IMR-90 (cell line): ENCODE results near the gene DSE. TPM values are rescaled to one million over a fixed set of nuclear protein-coding genes. Genes with fewer than 3 reads are reported as not detected.

Experiments
- ATAC-seq: fragments of 200-7000 bp; cut with Tn5 transposase; 2 replicates; pipeline ENCODE4 v1.9.1; 2020; ENCODE audit warnings: low read depth, mild to moderate bottlenecking, moderate library complexity
- BruUV-seq: library from RNA; stranded (reverse); fragments of 400-500 nt; replicated peaks from 2 replicates; lab custom pipeline; 2021; lab: Mats Ljungman, UMichigan
- CTCF ChIA-PET: fragments of 300-600 bp; formaldehyde crosslinking; extraction: SDS; loops from one replicate; lab custom pipeline; 2021; ENCODE audit warnings: antibody characterized with exemption; lab: Yijun Ruan, JAX
- POLR2A ChIA-PET: fragments of 300-600 bp; sonication (Branson Sonifier 250); formaldehyde crosslinking; loops from one replicate; lab custom pipeline; 2022; ENCODE audit warnings: antibody characterized with exemption; ENCODE audit not compliant: unreplicated experiment; lab: Charles Lee
- DNase-seq: peaks from one replicate; pipeline ENCODE4 v3.0.0; 2013
- H2AFZ ChIP-seq: replicated peaks from 2 replicates; pipeline ENCODE3; 2013; ENCODE audit warnings: low read length, mild to moderate bottlenecking; ENCODE audit not compliant: poor library complexity
- H2AK5ac ChIP-seq: 2 replicates; pipeline ENCODE4 v1.6.1; 2013; ENCODE audit warnings: low read depth, low read length, inconsistent platforms
- H2AK9ac ChIP-seq: replicated peaks from 2 replicates; pipeline ENCODE3; 2013; ENCODE audit warnings: mild to moderate bottlenecking, low read depth, low read length, moderate library complexity; ENCODE audit not compliant: poor library complexity
- H2BK120ac ChIP-seq: 2 replicates; pipeline ENCODE4 v1.6.1; 2013; ENCODE audit warnings: low read depth, low read length, inconsistent platforms
- H2BK15ac ChIP-seq: 3 replicates; pipeline ENCODE4 v1.6.1; 2013; ENCODE audit warnings: low read depth, low read length, inconsistent platforms
- H2BK20ac ChIP-seq: 2 replicates; pipeline ENCODE4 v1.6.1; 2013; ENCODE audit warnings: low read depth, mild to moderate bottlenecking, inconsistent platforms, low read length, moderate library complexity
- H2BK5ac ChIP-seq: 2 replicates; pipeline ENCODE4 v1.6.1; 2013; ENCODE audit warnings: mild to moderate bottlenecking, low read depth, low read length, inconsistent platforms; ENCODE audit not compliant: poor library complexity, severe bottlenecking
- H3K14ac ChIP-seq: replicated peaks from 2 replicates; pipeline ENCODE4 v1.6.1; 2013; ENCODE audit warnings: low read depth, low read length, inconsistent platforms
- H3K18ac ChIP-seq: 2 replicates; pipeline ENCODE4 v1.6.1; 2013; ENCODE audit warnings: low read depth, low read length, control low read depth
- H3K23ac ChIP-seq: 2 replicates; pipeline ENCODE4 v1.6.1; 2013; ENCODE audit warnings: low read depth, low read length, inconsistent platforms
- H3K27ac ChIP-seq: 2 replicates; pipeline ENCODE4 v1.5.1; 2013; ENCODE audit warnings: mild to moderate bottlenecking, control low read depth, low read length; ENCODE audit not compliant: insufficient read depth
- H3K27me3 ChIP-seq: 2 replicates; pipeline ENCODE4 v1.6.1; 2013; ENCODE audit warnings: low read length; ENCODE audit not compliant: control insufficient read depth, insufficient read depth
- H3K36me3 ChIP-seq: 2 replicates; pipeline ENCODE4 v1.6.1; 2013; ENCODE audit warnings: low read length, mixed read lengths; ENCODE audit not compliant: control insufficient read depth, insufficient read depth
- H3K4ac ChIP-seq: 2 replicates; pipeline ENCODE4 v1.6.1; 2013; ENCODE audit warnings: low read depth, low read length, inconsistent platforms
- H3K4me1 ChIP-seq: 2 replicates; pipeline ENCODE4 v1.6.1; 2013; ENCODE audit warnings: low read length, mixed read lengths; ENCODE audit not compliant: control insufficient read depth, insufficient read depth
- H3K4me2 ChIP-seq: 2 replicates; pipeline ENCODE4 v1.6.1; 2013; ENCODE audit warnings: low read depth, mild to moderate bottlenecking, control low read depth, low read length, moderate library complexity
- H3K4me3 ChIP-seq: 2 replicates; pipeline ENCODE4 v1.5.1; 2013; ENCODE audit warnings: low read depth, mild to moderate bottlenecking, control low read depth, low read length, moderate library complexity; ENCODE audit not compliant: insufficient read depth
- H3K56ac ChIP-seq: 2 replicates; pipeline ENCODE4 v1.6.1; 2013; ENCODE audit warnings: low read length, inconsistent platforms; ENCODE audit not compliant: insufficient read depth; ENCODE audit errors: extremely low read depth
- H3K79me1 ChIP-seq, 2 experiments: 2 replicates each; pipeline ENCODE4 v1.6.1; 2013; ENCODE audit warnings: low read length in 2 of 2, inconsistent platforms in 1 of 2, low read depth in 1 of 2
- H3K9ac ChIP-seq: 2 replicates; pipeline ENCODE4 v1.6.1; 2013; ENCODE audit warnings: low read depth, low read length, control low read depth
- H3K9me1 ChIP-seq: 2 replicates; pipeline ENCODE4 v1.6.1; 2013; ENCODE audit warnings: low read length, inconsistent platforms; ENCODE audit not compliant: insufficient read depth
- H3K9me3 ChIP-seq: 2 replicates; pipeline ENCODE4 v1.6.1; 2013; ENCODE audit warnings: low read length; ENCODE audit not compliant: control insufficient read depth, insufficient read depth
- H4K20me1 ChIP-seq: 2 replicates; pipeline ENCODE4 v1.6.1; 2013; ENCODE audit warnings: low read length, inconsistent platforms; ENCODE audit not compliant: insufficient read depth
- H4K5ac ChIP-seq: 2 replicates; pipeline ENCODE4 v1.6.1; 2013; ENCODE audit warnings: mild to moderate bottlenecking, low read depth, low read length, control low read depth
- H4K8ac ChIP-seq, 2 experiments: 2 replicates each; pipeline ENCODE4 v1.6.1; 2013; ENCODE audit warnings: low read depth in 2 of 2, low read length in 2 of 2, control low read depth in 1 of 2, inconsistent platforms in 1 of 2
- H4K91ac ChIP-seq: 2 replicates; pipeline ENCODE4 v1.6.1; 2013; ENCODE audit warnings: low read depth, low read length, inconsistent platforms; ENCODE audit not compliant: insufficient read depth
- CEBPB ChIP-seq: IDR thresholded peaks from 2 replicates; pipeline ENCODE4 v1.6.1; 2012; ENCODE audit warnings: low read depth, low read length, improper control_type of control experiment
- MAFK ChIP-seq: IDR thresholded peaks from 2 replicates; pipeline ENCODE4 v1.6.1; 2012; ENCODE audit warnings: low read depth, low read length, improper control_type of control experiment
- MAZ ChIP-seq: IDR thresholded peaks from 2 replicates; pipeline ENCODE4 v1.6.1; 2012; ENCODE audit warnings: low read depth, mild to moderate bottlenecking, low read length, improper control_type of control experiment, moderate library complexity, borderline replicate concordance
- MXI1 ChIP-seq: IDR thresholded peaks from 2 replicates; pipeline ENCODE4 v1.6.1; 2012; ENCODE audit warnings: low read depth, mild to moderate bottlenecking, low read length, moderate library complexity, borderline replicate concordance
- POLR2A ChIP-seq: IDR thresholded peaks from 2 replicates; pipeline ENCODE4 v1.6.1; 2012; ENCODE audit warnings: mild to moderate bottlenecking, low read depth, low read length
- dilution Hi-C: fragments of 300-500 bp; cut with HindIII; formaldehyde crosslinking; loops from one replicate; pipeline ENCODE4 v1.14.3; 2018; ENCODE audit warnings: low sequenced_read_pairs; ENCODE audit not compliant: unreplicated experiment
- in situ Hi-C: fragments of 300-500 bp; cut with MboI; formaldehyde crosslinking; loops from 3 replicates; pipeline ENCODE4 v1.14.3; 2019; ENCODE audit warnings: low sequenced_read_pairs, inconsistent platforms, mixed read lengths
- intact Hi-C: fragments of 100-400 bp; cut with micrococcal nuclease; formaldehyde crosslinking; loops from 2 replicates; pipeline ENCODE4 v1.10.0; 2022
- polyA plus RNA-seq, 3 experiments: library from polyadenylated mRNA; depleted of rRNA; stranded (reverse); fragments of >200 nt; gene quantifications; 2 replicates each; pipeline ENCODE4 v1.2.3, GENCODE V29; 2012; ENCODE audit warnings: low replicate concordance in 1 of 3
- total RNA-seq: library from RNA; depleted of rRNA; stranded (reverse); fragments of >200 nt; gene quantifications from 2 replicates; pipeline ENCODE4 v1.2.3, GENCODE V29; 2012
- TF ChIP-seq, protein P1 (sequence below): fragments of 150-350 bp; IDR thresholded peaks from 2 replicates; pipeline ENCODE4 v1.6.1; 2017; ENCODE audit warnings: mild to moderate bottlenecking, antibody characterized with exemption, low read length, low read depth
- TF ChIP-seq, protein P2 (sequence below): fragments of 150-350 bp; IDR thresholded peaks from 2 replicates; pipeline ENCODE4 v1.6.1; 2016; ENCODE audit warnings: low read depth, mild to moderate bottlenecking, low read length, moderate library complexity, borderline replicate concordance

Gene DSE
- total and polyA plus RNA-seq, 2 of the 4 experiments (the other 2 are of a cell fraction), result 48.0 to 154 TPM

DNA sequence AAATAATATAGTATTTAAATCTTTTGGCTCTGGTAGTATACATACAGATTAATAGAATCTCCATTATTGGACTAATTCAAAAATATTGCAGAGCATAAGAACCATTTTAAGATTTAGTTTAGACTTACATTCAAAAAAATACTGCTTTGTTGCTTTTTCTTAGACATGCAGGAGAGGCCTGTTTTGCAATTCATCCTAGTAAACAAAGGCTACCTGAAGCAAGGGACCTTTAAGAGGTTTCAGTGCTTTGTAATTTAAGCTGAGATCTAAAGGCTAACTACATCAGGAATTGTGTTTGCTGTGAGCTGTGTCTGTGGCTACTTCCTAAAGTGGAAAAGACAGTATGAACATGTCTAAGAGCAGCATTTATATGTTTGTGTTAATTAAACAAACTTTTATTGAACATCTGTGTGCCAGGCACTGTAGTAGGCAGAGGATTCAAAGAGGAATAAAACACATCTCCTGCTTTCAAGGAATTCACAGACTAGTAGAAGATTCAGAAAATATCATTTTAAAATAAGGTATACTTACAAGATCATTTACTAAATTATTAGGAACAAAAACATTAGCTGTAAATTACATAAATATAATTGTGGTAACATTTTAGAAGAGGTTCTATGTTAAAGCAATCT is 61.3 kb downstream of the DSE start:
- no peak overlapping the region for H2AK5ac ChIP-seq
- no peak overlapping the region for H2AFZ ChIP-seq
- no peaks in the 10 kb centered on the region for H4K20me1 ChIP-seq
- no peak overlapping the region for H3K18ac ChIP-seq
- H3K9ac ChIP-seq, result no peak overlapping the region
- in situ Hi-C loops, result loop anchor here (25.0 kb wide), 1 partner anchor 145 kb away; the partner anchor contains the start of gene TSPYL1
- H4K5ac ChIP-seq, result no peak overlapping the region
- H3K79me1 ChIP-seq, result peaks cover 14 to 18% of the 10 kb centered on the region in 2 experiments; a peak in 3 of 4 replicates
- peaks cover 29% of the 10 kb centered on the region for H3K36me3 ChIP-seq
- no peaks in the 10 kb centered on the region for H3K9me3 ChIP-seq
- H2BK120ac ChIP-seq, result no peak overlapping the region
- intact Hi-C loops, result no loop called here
- no peak overlapping the region for H3K4me3 ChIP-seq
- H3K27me3 ChIP-seq, result no peaks in the 10 kb centered on the region
- no peak overlapping the region for H4K8ac ChIP-seq
- H3K14ac ChIP-seq, result no peak overlapping the region
- H3K9me1 ChIP-seq, result peaks cover 8% of the 10 kb centered on the region; the same call in 1 of the 2 replicates
- no peak overlapping the region for H3K4me2 ChIP-seq
- ChIA-PET CTCF (interaction anchor here (1.0 kb wide), 1 partner anchor 15 kb away, joined by 3 read pairs; no protein-coding TSS in a partner anchor), POLR2A (no interaction called here)
- H3K4ac ChIP-seq, result no peak overlapping the region
- H4K91ac ChIP-seq, result no peak overlapping the region
- BruUV-seq, result no TSS peak
- no peak overlapping the region for H2BK15ac ChIP-seq
- ATAC-seq, result no peak
- H3K27ac ChIP-seq, result no peak overlapping the region
- H3K4me1 ChIP-seq, result no peaks in the 10 kb centered on the region
- H2BK5ac ChIP-seq, result no peak overlapping the region
- dilution Hi-C loops, result no loop called here
- H2AK9ac ChIP-seq, result no peak overlapping the region
- no peak overlapping the region for H3K56ac ChIP-seq
- no peak overlapping the region for H3K23ac ChIP-seq
- DNase-seq, result no peak
- no peak overlapping the region for H2BK20ac ChIP-seq
- no peak for TF ChIP-seq MXI1
- TF ChIP-seq, protein P1, sequence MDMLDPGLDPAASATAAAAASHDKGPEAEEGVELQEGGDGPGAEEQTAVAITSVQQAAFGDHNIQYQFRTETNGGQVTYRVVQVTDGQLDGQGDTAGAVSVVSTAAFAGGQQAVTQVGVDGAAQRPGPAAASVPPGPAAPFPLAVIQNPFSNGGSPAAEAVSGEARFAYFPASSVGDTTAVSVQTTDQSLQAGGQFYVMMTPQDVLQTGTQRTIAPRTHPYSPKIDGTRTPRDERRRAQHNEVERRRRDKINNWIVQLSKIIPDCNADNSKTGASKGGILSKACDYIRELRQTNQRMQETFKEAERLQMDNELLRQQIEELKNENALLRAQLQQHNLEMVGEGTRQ, result no peak
- no peak for TF ChIP-seq MAFK
- TF ChIP-seq, protein P2, sequence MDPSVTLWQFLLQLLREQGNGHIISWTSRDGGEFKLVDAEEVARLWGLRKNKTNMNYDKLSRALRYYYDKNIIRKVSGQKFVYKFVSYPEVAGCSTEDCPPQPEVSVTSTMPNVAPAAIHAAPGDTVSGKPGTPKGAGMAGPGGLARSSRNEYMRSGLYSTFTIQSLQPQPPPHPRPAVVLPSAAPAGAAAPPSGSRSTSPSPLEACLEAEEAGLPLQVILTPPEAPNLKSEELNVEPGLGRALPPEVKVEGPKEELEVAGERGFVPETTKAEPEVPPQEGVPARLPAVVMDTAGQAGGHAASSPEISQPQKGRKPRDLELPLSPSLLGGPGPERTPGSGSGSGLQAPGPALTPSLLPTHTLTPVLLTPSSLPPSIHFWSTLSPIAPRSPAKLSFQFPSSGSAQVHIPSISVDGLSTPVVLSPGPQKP, result no peak
- no peak for TF ChIP-seq MAZ
- no peak for TF ChIP-seq POLR2A
- no peak for TF ChIP-seq CEBPB
